GM12878 (cell line): Measurements from ENCODE around the gene GRK2. TPM values are rescaled to one million over a fixed set of nuclear protein-coding genes. Genes with fewer than 3 reads are reported as not detected.

Source experiments
- ATAC-seq: fragments of 200-7000 bp; cut with Tn5 transposase; 3 replicates; pipeline ENCODE4 v1.9.1; 2020; ENCODE audit warnings: mild to moderate bottlenecking, moderate library complexity
- BruUV-seq: library from RNA; stranded (reverse); fragments of 400-500 nt; replicated peaks from 2 replicates; lab custom pipeline; 2021; lab: Mats Ljungman, UMichigan
- CTCF ChIA-PET: fragments of 300-600 bp; sonication (Branson Sonifier 250); formaldehyde crosslinking; extraction: SDS; loops from one replicate; lab custom pipeline; 2021; ENCODE audit warnings: inconsistent platforms; lab: Yijun Ruan, JAX
- POLR2A ChIA-PET: fragments of 350-600 bp; formaldehyde crosslinking; extraction: SDS; loops from one replicate; lab custom pipeline; 2021; ENCODE audit warnings: inconsistent platforms; lab: Charles Lee
- RAD21 ChIA-PET: fragments of 300-600 bp; sonication (Branson Sonifier 250); formaldehyde crosslinking; loops from one replicate; lab custom pipeline; 2023; ENCODE audit warnings: antibody characterized with exemption; ENCODE audit not compliant: unreplicated experiment; lab: Charles Lee
- SMC1A ChIA-PET: fragments of 300-600 bp; sonication (Branson Sonifier 250); formaldehyde crosslinking; loops from one replicate; lab custom pipeline; 2023; ENCODE audit not compliant: unreplicated experiment, uncharacterized antibody; lab: Charles Lee
- DNase-seq: peaks from one replicate; pipeline ENCODE4 v3.0.0-alpha.2; 2011; ENCODE audit warnings: low read depth, low spot score
- FAIRE-seq: peaks from 3 replicates; lab custom pipeline; 2011; peaks lifted over from hg19 to GRCh38; lab: Jason Lieb, UNC
- H2AFZ ChIP-seq: 2 replicates; pipeline ENCODE4 v1.6.0; 2011; ENCODE audit warnings: low read depth, low read length, control low read depth; ENCODE audit not compliant: control insufficient read depth
- H3K27ac ChIP-seq: 2 replicates; pipeline ENCODE4 v1.5.1; 2011; ENCODE audit warnings: control low read depth; ENCODE audit not compliant: control insufficient read depth, insufficient read depth
- H3K27me3 ChIP-seq, 2 experiments: replicated peaks in 1 of 2; 2 replicates each; pipeline versions ENCODE4 v1.6.0 to v1.6.1; 2011; ENCODE audit warnings: low read length in 1 of 2; ENCODE audit not compliant: control insufficient read depth in 2 of 2, insufficient read depth in 2 of 2
- H3K36me3 ChIP-seq, 2 experiments: 2 replicates each; pipeline ENCODE4 v1.5.1; 2011; ENCODE audit warnings: low read length in 1 of 2; ENCODE audit not compliant: control insufficient read depth in 2 of 2, insufficient read depth in 2 of 2
- H3K4me1 ChIP-seq: 2 replicates; pipeline ENCODE4 v1.6.1; 2011; ENCODE audit warnings: mild to moderate bottlenecking, low read length, moderate library complexity, mixed read lengths; ENCODE audit not compliant: control insufficient read depth, insufficient read depth
- H3K4me2 ChIP-seq: 2 replicates; pipeline ENCODE4 v1.6.0; 2011; ENCODE audit warnings: control low read depth; ENCODE audit not compliant: control insufficient read depth, insufficient read depth
- H3K4me3 ChIP-seq: fragments of 200-600 bp; sonication (generic); 2 replicates; pipeline ENCODE4 v1.5.1; 2016
- H3K79me2 ChIP-seq: 2 replicates; pipeline ENCODE4 v1.6.0; 2011; ENCODE audit warnings: low read length; ENCODE audit not compliant: control insufficient read depth, insufficient read depth
- H3K9ac ChIP-seq: 2 replicates; pipeline ENCODE4 v1.8.0; 2011; ENCODE audit warnings: low read length, control low read depth, mixed read lengths; ENCODE audit not compliant: control insufficient read depth, insufficient read depth
- H3K9me3 ChIP-seq: replicated peaks from 3 replicates; pipeline ENCODE4 v1.5.1; 2011; ENCODE audit warnings: mild to moderate bottlenecking, low read length; ENCODE audit not compliant: control insufficient read depth, insufficient read depth
- H4K20me1 ChIP-seq: 2 replicates; pipeline ENCODE4 v1.6.0; 2011; ENCODE audit not compliant: control insufficient read depth, insufficient read depth
- CBX3 ChIP-seq: fragments of 200-600 bp; sonication (generic); IDR thresholded peaks from 2 replicates; pipeline ENCODE4 v1.6.1; 2016; ENCODE audit warnings: low read depth, borderline replicate concordance
- POLR2A ChIP-seq: IDR thresholded peaks from 2 replicates; pipeline ENCODE4 v1.6.1; 2011; ENCODE audit warnings: low read depth, mild to moderate bottlenecking, low read length
- RELA ChIP-seq: fragments of 450-650 bp; IDR thresholded peaks from 2 replicates; pipeline ENCODE4 v1.8.0; 2014; ENCODE audit warnings: borderline replicate concordance; ENCODE audit not compliant: partially characterized antibody
- SMC3 ChIP-seq: IDR thresholded peaks from 2 replicates; pipeline ENCODE4 v1.6.1; 2011; ENCODE audit warnings: low read length, improper control_type of control experiment, borderline replicate concordance
- TCF7 ChIP-seq: IDR thresholded peaks from 2 replicates; pipeline ENCODE4 v1.6.1; 2014; ENCODE audit warnings: antibody characterized with exemption, borderline replicate concordance
- WGBS: methylation state at CpG from one replicate; pipeline ENCODE4 v1.1.6; 2016; ENCODE audit warnings: low lambda C conversion rate; ENCODE audit not compliant: insufficient replicate concordance, insufficient coverage; ENCODE audit errors: missing lambda C conversion rate; 5-methylcytosine and 5-hydroxymethylcytosine counted together
- in situ Hi-C: fragments of 300-500 bp; cut with MboI; formaldehyde crosslinking; loops from 9 replicates; pipeline ENCODE4 v1.14.3; 2018; ENCODE audit warnings: mixed read lengths
- intact Hi-C: fragments of 100-400 bp; cut with micrococcal nuclease; formaldehyde crosslinking; loops from one replicate; pipeline ENCODE4 v1.14.2; 2022; ENCODE audit not compliant: unreplicated experiment
- polyA plus RNA-seq, 11 experiments: library from polyadenylated mRNA; depleted of rRNA in 4 of 11; unstranded in 6 of 11; stranded (reverse) in 5 of 11; fragments of >200 nt; fragmentation: Nextera tagmentation in 4 of 11; fragmentation: Illumina TruSeq in 1 of 11; extraction: Ambion mirVana in 4 of 11; extraction: Trizol in 1 of 11; gene quantifications; 1 replicate in 1 of 11; 2 replicates in 10 of 11; pipeline versions ENCODE4 v1.2.1 to v1.2.3, GENCODE V29; 2011 to 2016; ENCODE audit warnings: inconsistent platforms in 2 of 11, missing spikeins in 2 of 11, low read depth in 1 of 11
- total RNA-seq, 4 experiments: library from RNA; depleted of rRNA in 3 of 4; stranded (reverse); fragments of >200 nt in 3 of 4; fragmentation: Illumina TruSeq in 1 of 4; extraction: Trizol in 1 of 4; gene quantifications; 2 replicates each; pipeline versions ENCODE4 v1.2.1 to v1.2.3, GENCODE V29; 2013 to 2021
- TF ChIP-seq, protein P1 (sequence below): IDR thresholded peaks from 2 replicates; pipeline ENCODE4 v1.6.1; 2011; ENCODE audit warnings: borderline replicate concordance, low read depth, mild to moderate bottlenecking, moderate library complexity, low read length; ENCODE audit not compliant: insufficient read depth, poor library complexity, severe bottlenecking
- TF ChIP-seq, protein P2 (sequence below): fragments of 150-350 bp; IDR thresholded peaks from 2 replicates; pipeline ENCODE4 v1.6.1; 2016; ENCODE audit warnings: low read depth, low read length
- TF ChIP-seq, protein P3 (sequence below): fragments of 450-650 bp; IDR thresholded peaks from 2 replicates; pipeline ENCODE4 v1.6.1; 2018; ENCODE audit warnings: borderline replicate concordance, mild to moderate bottlenecking; ENCODE audit not compliant: partially characterized antibody

GRK2 gene
- total and polyA plus RNA-seq, 10 of the 15 experiments (the other 5 are each of a cell fraction or from before 2014, with no cell fraction given): 1.0 to 160 (median 66.1) TPM

DNA sequence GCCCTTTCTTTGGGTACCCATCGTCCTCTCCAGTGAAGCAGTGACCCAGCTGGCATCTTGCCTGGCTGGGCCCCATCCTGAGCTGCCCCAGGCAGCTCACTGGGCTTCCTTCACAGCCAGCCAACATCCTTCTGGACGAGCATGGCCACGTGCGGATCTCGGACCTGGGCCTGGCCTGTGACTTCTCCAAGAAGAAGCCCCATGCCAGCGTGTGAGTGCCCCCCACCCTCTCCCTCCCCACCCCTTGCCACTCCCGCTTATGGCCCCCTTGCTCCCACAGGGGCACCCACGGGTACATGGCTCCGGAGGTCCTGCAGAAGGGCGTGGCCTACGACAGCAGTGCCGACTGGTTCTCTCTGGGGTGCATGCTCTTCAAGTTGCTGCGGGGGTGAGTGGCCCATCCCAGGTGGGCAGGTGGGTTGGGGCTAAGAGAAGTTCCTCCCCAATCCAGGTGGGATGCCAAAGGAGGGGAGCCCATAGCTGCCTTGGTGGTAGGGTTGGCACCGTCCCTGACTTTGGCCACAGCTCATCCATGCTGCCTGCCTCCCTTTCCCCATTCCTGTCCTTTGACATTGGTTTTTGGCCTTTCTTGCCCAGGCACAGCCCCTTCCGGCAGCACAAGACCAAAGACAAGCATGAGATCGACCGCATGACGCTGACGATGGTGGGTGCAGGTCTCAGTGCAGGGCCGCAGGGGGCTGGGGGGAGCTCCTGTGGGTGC is 16.0 kb downstream of the GRK2 start (continued):
- TF ChIP-seq, protein P1, sequence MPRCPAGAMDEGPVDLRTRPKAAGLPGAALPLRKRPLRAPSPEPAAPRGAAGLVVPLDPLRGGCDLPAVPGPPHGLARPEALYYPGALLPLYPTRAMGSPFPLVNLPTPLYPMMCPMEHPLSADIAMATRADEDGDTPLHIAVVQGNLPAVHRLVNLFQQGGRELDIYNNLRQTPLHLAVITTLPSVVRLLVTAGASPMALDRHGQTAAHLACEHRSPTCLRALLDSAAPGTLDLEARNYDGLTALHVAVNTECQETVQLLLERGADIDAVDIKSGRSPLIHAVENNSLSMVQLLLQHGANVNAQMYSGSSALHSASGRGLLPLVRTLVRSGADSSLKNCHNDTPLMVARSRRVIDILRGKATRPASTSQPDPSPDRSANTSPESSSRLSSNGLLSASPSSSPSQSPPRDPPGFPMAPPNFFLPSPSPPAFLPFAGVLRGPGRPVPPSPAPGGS: no peak
- TF ChIP-seq TCF7: no peak
- TF ChIP-seq, protein P2, sequence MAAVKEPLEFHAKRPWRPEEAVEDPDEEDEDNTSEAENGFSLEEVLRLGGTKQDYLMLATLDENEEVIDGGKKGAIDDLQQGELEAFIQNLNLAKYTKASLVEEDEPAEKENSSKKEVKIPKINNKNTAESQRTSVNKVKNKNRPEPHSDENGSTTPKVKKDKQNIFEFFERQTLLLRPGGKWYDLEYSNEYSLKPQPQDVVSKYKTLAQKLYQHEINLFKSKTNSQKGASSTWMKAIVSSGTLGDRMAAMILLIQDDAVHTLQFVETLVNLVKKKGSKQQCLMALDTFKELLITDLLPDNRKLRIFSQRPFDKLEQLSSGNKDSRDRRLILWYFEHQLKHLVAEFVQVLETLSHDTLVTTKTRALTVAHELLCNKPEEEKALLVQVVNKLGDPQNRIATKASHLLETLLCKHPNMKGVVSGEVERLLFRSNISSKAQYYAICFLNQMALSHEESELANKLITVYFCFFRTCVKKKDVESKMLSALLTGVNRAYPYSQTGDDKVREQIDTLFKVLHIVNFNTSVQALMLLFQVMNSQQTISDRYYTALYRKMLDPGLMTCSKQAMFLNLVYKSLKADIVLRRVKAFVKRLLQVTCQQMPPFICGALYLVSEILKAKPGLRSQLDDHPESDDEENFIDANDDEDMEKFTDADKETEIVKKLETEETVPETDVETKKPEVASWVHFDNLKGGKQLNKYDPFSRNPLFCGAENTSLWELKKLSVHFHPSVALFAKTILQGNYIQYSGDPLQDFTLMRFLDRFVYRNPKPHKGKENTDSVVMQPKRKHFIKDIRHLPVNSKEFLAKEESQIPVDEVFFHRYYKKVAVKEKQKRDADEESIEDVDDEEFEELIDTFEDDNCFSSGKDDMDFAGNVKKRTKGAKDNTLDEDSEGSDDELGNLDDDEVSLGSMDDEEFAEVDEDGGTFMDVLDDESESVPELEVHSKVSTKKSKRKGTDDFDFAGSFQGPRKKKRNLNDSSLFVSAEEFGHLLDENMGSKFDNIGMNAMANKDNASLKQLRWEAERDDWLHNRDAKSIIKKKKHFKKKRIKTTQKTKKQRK: no peak

DNA sequence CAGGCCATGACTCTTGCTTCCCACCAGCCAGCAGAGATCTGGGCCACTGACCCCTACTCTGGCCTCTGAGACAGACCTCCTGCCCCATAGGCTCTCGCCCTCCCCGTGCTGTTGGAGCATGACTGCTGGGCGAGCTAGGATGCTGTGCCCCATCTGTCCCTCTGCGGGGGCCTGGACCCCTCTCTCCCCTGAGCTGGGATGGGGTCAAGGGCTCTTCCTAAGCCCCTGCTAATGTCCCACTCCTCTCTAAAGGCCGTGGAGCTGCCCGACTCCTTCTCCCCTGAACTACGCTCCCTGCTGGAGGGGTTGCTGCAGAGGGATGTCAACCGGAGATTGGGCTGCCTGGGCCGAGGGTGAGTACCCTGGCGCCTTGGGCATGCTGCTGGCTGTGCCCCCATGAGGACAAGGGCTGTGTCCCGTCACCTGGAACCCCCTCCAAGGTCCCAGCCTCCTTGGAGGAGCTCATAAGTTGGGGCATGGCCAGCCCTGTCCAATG is 16.7 kb downstream of the GRK2 start:
- BruUV-seq: no TSS peak
- Histone ChIP-seq H3K9ac (no peak overlapping the region), H3K9me3 (no peaks in the 10 kb centered on the region), H3K27ac (no peak overlapping the region), H3K4me3 (no peak overlapping the region), H3K79me2 (peaks cover 13% of the 10 kb centered on the region), H3K4me2 (no peak overlapping the region), H3K27me3 (no peaks in the 10 kb centered on the region), H2AFZ (no peak overlapping the region), H4K20me1 (no peaks in the 10 kb centered on the region), H3K4me1 (peaks cover 19% of the 10 kb centered on the region), H3K36me3 (peaks cover 29 to 79% of the 10 kb centered on the region in 2 experiments)
- TF ChIP-seq POLR2A (peak; percentile 2; the same call in 1 of the 2 replicates), SMC3 (no peak), RELA (no peak), CBX3 (no peak)
- TF ChIP-seq, protein P3, sequence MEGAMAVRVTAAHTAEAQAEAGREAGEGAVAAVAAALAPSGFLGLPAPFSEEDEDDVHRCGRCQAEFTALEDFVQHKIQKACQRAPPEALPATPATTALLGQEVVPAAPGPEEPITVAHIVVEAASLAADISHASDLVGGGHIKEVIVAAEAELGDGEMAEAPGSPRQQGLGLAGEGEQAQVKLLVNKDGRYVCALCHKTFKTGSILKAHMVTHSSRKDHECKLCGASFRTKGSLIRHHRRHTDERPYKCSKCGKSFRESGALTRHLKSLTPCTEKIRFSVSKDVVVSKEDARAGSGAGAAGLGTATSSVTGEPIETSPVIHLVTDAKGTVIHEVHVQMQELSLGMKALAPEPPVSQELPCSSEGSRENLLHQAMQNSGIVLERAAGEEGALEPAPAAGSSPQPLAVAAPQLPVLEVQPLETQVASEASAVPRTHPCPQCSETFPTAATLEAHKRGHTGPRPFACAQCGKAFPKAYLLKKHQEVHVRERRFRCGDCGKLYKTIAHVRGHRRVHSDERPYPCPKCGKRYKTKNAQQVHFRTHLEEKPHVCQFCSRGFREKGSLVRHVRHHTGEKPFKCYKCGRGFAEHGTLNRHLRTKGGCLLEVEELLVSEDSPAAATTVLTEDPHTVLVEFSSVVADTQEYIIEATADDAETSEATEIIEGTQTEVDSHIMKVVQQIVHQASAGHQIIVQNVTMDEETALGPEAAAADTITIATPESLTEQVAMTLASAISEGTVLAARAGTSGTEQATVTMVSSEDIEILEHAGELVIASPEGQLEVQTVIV: no peak
- ChIA-PET CTCF (no interaction called here), SMC1A (interaction anchor here (0.8 kb wide), 1 partner anchor 10 kb away, joined by 3 read pairs; no protein-coding TSS in a partner anchor), RAD21 (no interaction called here), POLR2A (interaction anchor here (1.0 kb wide), 1 partner anchor 153 kb away, joined by 4 read pairs; no protein-coding TSS in a partner anchor)
- in situ Hi-C loops (no loop called here), intact Hi-C loops (no loop called here)
- DNase-seq (no peak), ATAC-seq (no peak), FAIRE-seq (no peak)
- WGBS: 95% methylated on average over 11 of the region's 11 CpGs
